H9 (cell line): ENCODE data around the gene PRR7. TPM values are rescaled to one million over a fixed set of nuclear protein-coding genes. Genes with fewer than 3 reads are reported as not detected.

ENCODE experiments used
- DNase-seq: peaks from one replicate; pipeline ENCODE4 v3.0.0-alpha.2; 2017
- H2AFZ ChIP-seq: one replicate; pipeline ENCODE4 v1.6.1; 2013; ENCODE audit warnings: mild to moderate bottlenecking, low read length, control low read depth, moderate library complexity
- H2AK5ac ChIP-seq: 2 replicates; pipeline ENCODE4 v1.6.1; 2013; ENCODE audit warnings: low read length, control low read depth, mixed read lengths; ENCODE audit not compliant: insufficient read length
- H2BK120ac ChIP-seq: one replicate; pipeline ENCODE4 v1.6.1; 2013; ENCODE audit warnings: low read depth, mild to moderate bottlenecking, low read length, control low read depth, inconsistent platforms; ENCODE audit not compliant: poor library complexity, severe bottlenecking
- H2BK12ac ChIP-seq: 2 replicates; pipeline ENCODE4 v1.6.1; 2013; ENCODE audit warnings: low read length, control low read depth, mixed read lengths, low read depth; ENCODE audit not compliant: insufficient read length
- H2BK15ac ChIP-seq: 2 replicates; pipeline ENCODE4 v1.6.1; 2013; ENCODE audit warnings: low read depth, low read length, control low read depth
- H2BK20ac ChIP-seq: one replicate; pipeline ENCODE4 v1.6.1; 2013; ENCODE audit warnings: low read depth, mild to moderate bottlenecking, low read length, control low read depth, inconsistent platforms; ENCODE audit not compliant: poor library complexity, severe bottlenecking
- H2BK5ac ChIP-seq: 2 replicates; pipeline ENCODE4 v1.6.1; 2013; ENCODE audit warnings: low read length, control low read depth, mixed read lengths; ENCODE audit not compliant: insufficient read length
- H3K14ac ChIP-seq: 2 replicates; pipeline ENCODE4 v1.6.1; 2013; ENCODE audit warnings: low read length, control low read depth; ENCODE audit not compliant: insufficient read depth
- H3K18ac ChIP-seq: 2 replicates; pipeline ENCODE4 v1.6.1; 2013; ENCODE audit warnings: low read depth, mild to moderate bottlenecking, mixed read lengths, low read length, control low read depth; ENCODE audit not compliant: insufficient read length
- H3K23ac ChIP-seq: 2 replicates; pipeline ENCODE4 v1.6.1; 2013; ENCODE audit warnings: low read length, control low read depth, mixed read lengths, low read depth; ENCODE audit not compliant: insufficient read length
- H3K23me2 ChIP-seq: 2 replicates; pipeline ENCODE4 v1.6.1; 2013; ENCODE audit warnings: low read depth, mild to moderate bottlenecking, mixed read lengths, low read length, control low read depth; ENCODE audit not compliant: insufficient read length, poor library complexity, severe bottlenecking
- H3K27ac ChIP-seq: 2 replicates; pipeline ENCODE4 v1.5.1; 2013; ENCODE audit warnings: low read length, control low read depth, mixed read lengths, low read depth; ENCODE audit not compliant: insufficient read length
- H3K27me3 ChIP-seq: 2 replicates; pipeline ENCODE4 v1.6.1; 2013; ENCODE audit warnings: low read length, control low read depth, inconsistent platforms; ENCODE audit not compliant: insufficient read depth
- H3K4ac ChIP-seq: 2 replicates; pipeline ENCODE4 v1.6.1; 2013; ENCODE audit warnings: low read depth, mild to moderate bottlenecking, control low read depth, inconsistent platforms, low read length, moderate library complexity
- H3K4me1 ChIP-seq: 2 replicates; pipeline ENCODE4 v1.6.1; 2013; ENCODE audit warnings: low read length, control low read depth, inconsistent platforms; ENCODE audit not compliant: insufficient read depth
- H3K4me2 ChIP-seq: 2 replicates; pipeline ENCODE4 v1.6.1; 2013; ENCODE audit warnings: low read length, control low read depth, mixed read lengths; ENCODE audit not compliant: insufficient read length, insufficient read depth
- H3K56ac ChIP-seq: 2 replicates; pipeline ENCODE4 v1.6.1; 2013; ENCODE audit warnings: low read depth, mild to moderate bottlenecking, mixed read lengths, low read length, control low read depth; ENCODE audit not compliant: insufficient read length
- H3K79me1 ChIP-seq: 2 replicates; pipeline ENCODE4 v1.6.1; 2013; ENCODE audit warnings: low read depth, mild to moderate bottlenecking, moderate library complexity, low read length, control low read depth, inconsistent platforms; ENCODE audit not compliant: insufficient read depth, poor library complexity, severe bottlenecking
- H3K79me2 ChIP-seq: 2 replicates; pipeline ENCODE4 v1.6.1; 2013; ENCODE audit warnings: low read length, control low read depth, inconsistent platforms; ENCODE audit not compliant: insufficient read depth
- H3K9ac ChIP-seq: 2 replicates; pipeline ENCODE4 v1.6.1; 2013; ENCODE audit warnings: low read length, control low read depth, mixed read lengths; ENCODE audit not compliant: insufficient read length; ENCODE audit errors: extremely low read depth
- H3K9me3 ChIP-seq: one replicate; pipeline ENCODE4 v1.6.1; 2013; ENCODE audit warnings: low read depth, low read length, inconsistent platforms; ENCODE audit not compliant: control insufficient read depth
- H3T11ph ChIP-seq: one replicate; pipeline ENCODE4 v1.6.1; 2013; ENCODE audit warnings: mild to moderate bottlenecking, low read length, control low read depth, inconsistent platforms
- H4K20me1 ChIP-seq: one replicate; pipeline ENCODE4 v1.6.1; 2013; ENCODE audit not compliant: control insufficient read depth, insufficient read length, insufficient read depth
- H4K5ac ChIP-seq: 2 replicates; pipeline ENCODE4 v1.6.1; 2013; ENCODE audit warnings: low read depth, mild to moderate bottlenecking, mixed read lengths, low read length, control low read depth; ENCODE audit not compliant: insufficient read length
- H4K8ac ChIP-seq: replicated peaks from 2 replicates; pipeline ENCODE4 v1.6.1; 2013; ENCODE audit warnings: low read length, control low read depth, mixed read lengths, low read depth; ENCODE audit not compliant: insufficient read length
- H4K91ac ChIP-seq: 2 replicates; pipeline ENCODE4 v1.6.1; 2013; ENCODE audit warnings: low read depth, mild to moderate bottlenecking, moderate library complexity, mixed read lengths, low read length, control low read depth; ENCODE audit not compliant: insufficient read length
- H3K27ac Mint-ChIP-seq, 3 experiments: 2 replicates in 2 of 3; 3 replicates in 1 of 3; pipeline ENCODE4 v1.8.0; 2020 to 2021; ENCODE audit warnings: mixed read lengths in 3 of 3, mild to moderate bottlenecking in 1 of 3, moderate library complexity in 1 of 3
- H3K27me3 Mint-ChIP-seq: 2 replicates; pipeline ENCODE4 v1.8.0; 2021; ENCODE audit warnings: low read depth, mild to moderate bottlenecking, moderate library complexity, mixed read lengths
- H3K36me3 Mint-ChIP-seq, 3 experiments: 2 replicates in 2 of 3; 3 replicates in 1 of 3; pipeline ENCODE4 v1.8.0; 2020 to 2021; ENCODE audit warnings: low read depth in 3 of 3, mixed read lengths in 3 of 3; ENCODE audit not compliant: insufficient read depth in 1 of 3
- H3K4me1 Mint-ChIP-seq, 2 experiments: 2 replicates each; pipeline ENCODE4 v1.8.0; 2020; ENCODE audit warnings: mixed read lengths in 2 of 2
- H3K4me3 Mint-ChIP-seq, 2 experiments: 2 replicates in 1 of 2; 3 replicates in 1 of 2; pipeline ENCODE4 v1.8.0; 2020 to 2021; ENCODE audit warnings: mild to moderate bottlenecking in 2 of 2, mixed read lengths in 2 of 2, moderate library complexity in 1 of 2
- H3K9me3 Mint-ChIP-seq, 2 experiments: 2 replicates in 1 of 2; 3 replicates in 1 of 2; pipeline ENCODE4 v1.8.0; 2020; ENCODE audit warnings: mild to moderate bottlenecking in 2 of 2, mixed read lengths in 2 of 2, moderate library complexity in 1 of 2
- CTCF ChIP-seq: fragments of 200-600 bp; sonication (generic); conservative IDR thresholded peaks from 3 replicates; pipeline ENCODE4 v1.8.0; 2021; ENCODE audit warnings: antibody characterized with exemption, mild to moderate bottlenecking
- WGBS: extraction: QIAGEN DNeasy Blood & Tissue Kit; methylation state at CpG from one replicate; pipeline ENCODE4 v1.1.7; 2013; ENCODE audit warnings: missing lambda C conversion rate, low lambda C conversion rate, mixed read lengths; ENCODE audit not compliant: insufficient read length; ENCODE audit errors: extremely low coverage; 5-methylcytosine and 5-hydroxymethylcytosine counted together
- total RNA-seq: library from RNA; stranded (reverse); gene quantifications from 2 replicates; pipeline ENCODE4 v1.2.1, GENCODE V29; 2021

PRR7 gene
- total RNA-seq, 1 experiment from 2014 or later: 9.6 TPM

DNA sequence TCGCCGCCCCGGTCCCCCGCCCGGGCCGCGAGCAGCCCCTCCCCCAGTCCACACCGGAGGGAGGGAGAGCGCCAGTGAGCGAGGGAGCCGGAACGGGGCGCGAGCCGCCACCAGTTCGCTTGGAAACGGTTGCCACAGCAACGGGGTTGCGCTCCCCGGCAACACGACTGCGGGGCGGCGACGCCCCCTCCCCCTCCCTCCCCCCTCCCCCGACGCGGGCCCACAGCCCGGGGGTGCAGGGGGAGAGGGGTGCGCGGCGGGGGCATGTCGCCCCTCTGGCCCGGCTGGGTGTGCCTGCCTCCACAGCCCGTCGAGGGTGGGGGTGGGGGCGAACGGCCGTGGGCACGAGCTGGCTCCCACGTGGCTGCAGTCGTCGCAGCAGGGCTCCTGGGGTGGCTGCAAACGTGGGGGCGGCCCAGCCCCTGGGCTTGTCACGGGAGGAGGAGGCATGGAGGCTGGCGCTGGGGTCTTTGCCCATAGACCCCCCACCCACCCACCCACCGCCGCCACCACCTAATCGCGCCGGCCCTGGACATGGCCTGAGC is 524 bp downstream of the PRR7 start:
- Histone ChIP-seq H3K23me2 (peaks cover 7% of the 10 kb centered on the region), H4K8ac (no peak overlapping the region), H3K56ac (no peak overlapping the region), H2BK15ac (no peak overlapping the region), H3K23ac (no peak overlapping the region), H3K27ac (no peak overlapping the region), H3K9me3 (no peaks in the 10 kb centered on the region), H2BK5ac (no peak overlapping the region), H3K9ac (no peak overlapping the region), H3K14ac (peak overlapping the region; percentile 81; the same call in 1 of the 2 replicates), H3K79me2 (no peaks in the 10 kb centered on the region), H2BK20ac (no peak overlapping the region), H3K18ac (peak overlapping the region; percentile 80), H3K4ac (no peak overlapping the region; the same call in 1 of the 2 replicates), H3K79me1 (no peaks in the 10 kb centered on the region), H2AFZ (no peak overlapping the region), H3T11ph (no peak overlapping the region), H3K4me1 (no peaks in the 10 kb centered on the region; the same call in 1 of the 2 replicates), H4K91ac (no peak overlapping the region), H4K20me1 (no peaks in the 10 kb centered on the region), H3K4me2 (peak overlapping the region; percentile 66), H2AK5ac (no peak overlapping the region), H2BK12ac (no peak overlapping the region), H2BK120ac (no peak overlapping the region), H3K27me3 (no peaks in the 10 kb centered on the region; the same call in 1 of the 2 replicates), H4K5ac (no peak overlapping the region)
- peaks cover 35% of the 10 kb centered on the region for H3K27me3 Mint-ChIP-seq
- no peak for TF ChIP-seq CTCF
- no CpG with 5 or more reads among the region's 52 CpGs for WGBS
- no peak overlapping the region for H3K27ac Mint-ChIP-seq
- peak; percentile 76 for DNase-seq
- peak overlapping the region; percentile 65 to 68; a peak in 4 of 5 replicates for H3K4me3 Mint-ChIP-seq
- H3K36me3 Mint-ChIP-seq: peaks cover 0 to 13% (median 4%) of the 10 kb centered on the region in 3 experiments; a peak in 5 of 7 replicates
- no peaks in the 10 kb centered on the region for H3K9me3 Mint-ChIP-seq
- H3K4me1 Mint-ChIP-seq: peaks cover 43 to 47% of the 10 kb centered on the region in 2 experiments
